Activated naive CD4-positive, alpha-beta T cell (primary cell): ENCODE measurements around the gene TMEM176A.

ENCODE experiments used
- DNase-seq, 4 experiments: peaks; one replicate each; lab custom pipeline; 2025; lab: John Stamatoyannopoulos, UW

Gene TMEM176A

GRCh38 chr7:150849204-150849775, 48.7 kb downstream of the TMEM176A start:
- no peak for DNase-seq

DNA sequence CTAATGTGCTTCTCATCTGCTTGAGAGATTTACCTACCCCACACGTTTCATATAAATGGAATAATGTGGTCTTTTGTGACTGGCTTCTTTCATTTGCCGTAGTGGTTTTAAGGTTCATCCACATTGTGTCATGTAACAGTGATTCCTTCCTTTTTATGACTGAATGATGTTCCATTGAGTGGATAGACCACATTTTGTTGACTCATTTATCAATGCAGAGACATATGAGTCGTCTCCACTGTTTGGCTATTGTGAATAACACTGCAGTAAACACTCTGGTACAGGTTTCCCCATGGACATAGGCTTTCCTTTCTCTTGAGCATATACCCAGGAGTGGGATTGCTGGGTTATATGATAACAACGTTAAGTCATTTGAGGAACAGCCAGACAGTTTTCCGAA, 49.7 kb downstream of the TMEM176A start:
- no peak for DNase-seq

DNA sequence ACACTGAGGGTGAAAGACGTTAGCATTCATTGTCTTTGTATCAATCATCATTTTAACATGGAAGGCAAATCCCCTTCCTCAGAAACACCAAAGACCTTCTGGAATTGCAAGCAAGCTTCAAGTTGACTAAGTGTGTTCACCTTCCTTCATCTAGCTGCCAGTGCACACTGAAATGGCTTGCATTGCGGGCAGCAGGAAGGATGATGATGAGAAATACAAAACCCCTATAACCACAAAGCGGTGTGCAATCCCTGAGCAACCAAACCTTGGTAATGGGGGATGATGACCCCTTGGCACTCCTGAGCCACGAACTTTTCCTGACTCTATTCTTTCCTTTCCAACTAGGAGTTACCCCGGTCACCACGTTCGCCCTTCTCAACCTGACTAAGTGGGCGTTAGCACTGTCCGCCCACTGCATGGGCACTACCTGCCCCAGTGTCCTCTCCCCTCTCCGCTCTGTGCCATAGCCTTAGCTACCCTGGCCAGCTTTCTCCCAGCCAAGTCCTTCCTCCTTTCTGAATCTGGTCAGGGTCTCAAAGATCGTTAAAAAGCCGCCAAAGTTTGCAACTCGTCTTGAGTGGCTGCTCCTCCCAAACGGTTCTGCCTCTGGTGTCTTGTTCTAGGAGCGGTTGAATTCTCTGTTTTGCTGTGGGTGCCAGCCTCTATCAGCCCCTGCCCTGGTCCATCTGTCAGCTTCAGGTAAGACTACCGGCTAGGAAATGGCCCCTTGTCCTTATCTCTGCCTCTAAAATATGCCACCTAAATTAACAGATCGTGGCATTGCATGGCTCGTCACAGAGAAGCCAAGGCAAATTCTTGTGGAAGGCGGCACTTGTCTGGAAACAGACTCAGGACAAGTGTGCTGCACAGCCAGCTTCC, 51.2 kb downstream of the TMEM176A start:
- DNase-seq, result no peak

DNA sequence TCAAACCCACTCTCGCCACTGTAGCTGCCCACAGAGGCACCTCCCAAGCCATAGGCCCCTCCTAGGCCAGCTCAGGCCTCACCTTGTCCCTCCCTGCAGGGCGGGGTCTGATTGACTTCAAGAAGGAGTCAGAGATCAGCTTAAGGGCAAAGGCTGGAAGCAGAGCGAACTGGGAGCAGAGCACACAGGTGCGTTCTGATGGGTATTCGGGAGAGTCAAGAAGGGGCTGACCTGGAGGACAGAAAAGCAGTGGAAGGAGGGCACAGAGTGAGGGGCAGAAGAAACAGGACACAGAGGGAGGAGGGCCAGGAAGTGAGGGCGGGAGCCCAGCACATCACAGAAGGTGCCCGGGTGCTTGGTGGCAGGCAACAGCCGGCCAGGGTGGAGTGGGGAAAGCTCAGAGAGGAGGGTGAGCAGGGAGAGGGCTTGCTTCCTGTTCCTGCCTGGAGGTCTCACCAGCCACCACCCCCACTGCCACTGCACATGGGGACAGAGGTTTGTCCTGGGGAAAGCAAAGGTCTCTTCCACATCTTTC, 51.9 kb downstream of the TMEM176A start, which contains the start of gene AOC1:
AOC1 (plus strand) TSS at position 147 of the 535 bp plus-strand sequence. CDS start 3,954 bp downstream, outside the sequence.
- DNase-seq, result no peak

GRCh38 chr7:150854066-150855000, 53.8 kb downstream of the TMEM176A start:
- DNase-seq, result no peak
